KMS-11 (cell line): Measurements from ENCODE around the gene PHLDB3.

ENCODE experiments used
- H2AFZ ChIP-seq: fragments of 200-600 bp; sonication (generic); 2 replicates; pipeline ENCODE4 v1.6.1; 2016; ENCODE audit warnings: antibody characterized with exemption, mixed run types, low read depth
- H3K27ac ChIP-seq: fragments of 200-600 bp; sonication (generic); 2 replicates; pipeline ENCODE4 v1.6.1; 2016; ENCODE audit warnings: mild to moderate bottlenecking, mixed run types
- H3K27me3 ChIP-seq: fragments of 200-600 bp; sonication (generic); 2 replicates; pipeline ENCODE4 v1.6.1; 2017; ENCODE audit warnings: mild to moderate bottlenecking, low read depth, mixed run types, moderate library complexity; ENCODE audit not compliant: insufficient read depth
- H3K36me3 ChIP-seq: fragments of 200-600 bp; sonication (generic); 2 replicates; pipeline ENCODE4 v1.6.1; 2017; ENCODE audit warnings: mild to moderate bottlenecking, mixed run types; ENCODE audit not compliant: insufficient read depth
- H3K4me1 ChIP-seq: fragments of 200-600 bp; sonication (generic); 2 replicates; pipeline ENCODE4 v1.6.1; 2016; ENCODE audit warnings: mild to moderate bottlenecking, low read depth, mixed run types; ENCODE audit not compliant: poor library complexity, severe bottlenecking
- H3K4me2 ChIP-seq: fragments of 200-600 bp; sonication (generic); 2 replicates; pipeline ENCODE4 v1.7.0; 2016; ENCODE audit warnings: mild to moderate bottlenecking, mixed run types
- H3K4me3 ChIP-seq: fragments of 200-600 bp; sonication (generic); IDR thresholded peaks from 2 replicates; pipeline ENCODE4 v1.6.1; 2017; ENCODE audit warnings: low read depth, low read length, mixed read lengths; ENCODE audit not compliant: insufficient read depth
- H3K79me2 ChIP-seq: fragments of 200-600 bp; sonication (generic); 2 replicates; pipeline ENCODE4 v1.6.1; 2016; ENCODE audit warnings: low read depth, mixed run types; ENCODE audit not compliant: insufficient read depth
- H3K9ac ChIP-seq: fragments of 200-600 bp; sonication (generic); 2 replicates; pipeline ENCODE4 v1.6.1; 2016; ENCODE audit warnings: mild to moderate bottlenecking, mixed run types
- H4K20me1 ChIP-seq: fragments of 200-600 bp; sonication (generic); 2 replicates; pipeline ENCODE4 v1.6.1; 2016; ENCODE audit warnings: mild to moderate bottlenecking, mixed run types; ENCODE audit not compliant: insufficient read depth
- CTCF ChIP-seq: fragments of 200-600 bp; sonication (generic); conservative IDR thresholded peaks from 2 replicates; pipeline ENCODE4 v1.6.1; 2017; ENCODE audit warnings: low read depth, mild to moderate bottlenecking, antibody characterized with exemption, low read length, moderate library complexity, mixed read lengths

PHLDB3 gene

GRCh38 chr19:43429395-43429794 lies 75.2 kb downstream of the PHLDB3 start:
- Histone ChIP-seq H3K36me3 (no peaks in the 10 kb centered on the region), H4K20me1 (no peaks in the 10 kb centered on the region), H3K4me1 (no peaks in the 10 kb centered on the region), H2AFZ (no peak overlapping the region), H3K4me3 (no peak overlapping the region), H3K9ac (no peak overlapping the region), H3K79me2 (no peaks in the 10 kb centered on the region), H3K27ac (no peak overlapping the region), H3K4me2 (no peak overlapping the region), H3K27me3 (no peaks in the 10 kb centered on the region)
- TF ChIP-seq CTCF: no peak

- H3K27ac ChIP-seq: no peak overlapping the region
- H2AFZ ChIP-seq: 0 out of 2 replicates have a peak overlapping the region, but pooled peaks have one; percentile 15
- H3K4me2 ChIP-seq: no peak overlapping the region
- no peak overlapping the region for H3K4me3 ChIP-seq
- no peaks in the 10 kb centered on the region for H3K27me3 ChIP-seq
- H3K36me3 ChIP-seq: no peaks in the 10 kb centered on the region
- TF ChIP-seq CTCF: 0 out of 2 replicates have a peak, but pooled peaks have one; percentile 31
- H3K4me1 ChIP-seq: no peaks in the 10 kb centered on the region
- H3K9ac ChIP-seq: no peak overlapping the region
- no peaks in the 10 kb centered on the region for H4K20me1 ChIP-seq
- no peaks in the 10 kb centered on the region for H3K79me2 ChIP-seq
Observed at GRCh38 chr19:43425567-43426392, 78.8 kb downstream of the PHLDB3 start.
